COR-L47 (cell line): ENCODE measurements around the gene CSF2RB.
"Not testable (repeated sequence)": the region's sequence is repeated elsewhere in the genome, so short reads cannot be mapped to it uniquely, and the experiment has no call there.

Experiments
- DNase-seq: peaks from one replicate; lab custom pipeline; 2025; lab: John Stamatoyannopoulos, UW

The CSF2RB gene

GRCh38 chr22:36968249-36968964 is 55.0 kb downstream of the CSF2RB start:
- DNase-seq, result no peak

GRCh38 chr22:36971341-36972125 is 58.1 kb downstream of the CSF2RB start:
- DNase-seq, result no peak

GRCh38 chr22:36976606-36977005 is 63.2 kb downstream of the CSF2RB start:
- DNase-seq, result no peak

DNA sequence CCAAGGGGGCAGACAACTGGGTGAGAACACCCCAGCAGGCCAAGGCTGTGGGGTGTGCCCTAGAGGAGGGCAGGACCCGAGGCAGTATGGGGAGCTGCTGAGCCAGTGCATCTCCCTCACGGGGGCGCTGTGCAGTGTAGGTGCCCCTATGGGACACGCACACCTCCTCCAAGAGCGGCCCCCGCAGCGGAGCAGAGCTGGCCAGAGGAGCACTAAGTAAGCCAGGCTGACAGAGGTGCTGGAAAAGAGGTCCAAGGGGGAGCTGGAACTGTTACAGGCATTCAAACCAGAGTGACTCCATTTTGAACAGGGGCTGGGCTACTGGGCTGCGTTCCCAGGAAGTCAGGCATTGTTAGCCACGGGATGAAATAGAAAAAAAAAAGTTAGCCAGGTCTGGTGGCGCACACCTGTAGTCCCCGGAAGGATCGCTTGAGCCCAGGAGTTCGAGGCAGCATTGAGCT is 64.0 kb downstream of the CSF2RB start:
- DNase-seq, result peak; percentile 72

DNA sequence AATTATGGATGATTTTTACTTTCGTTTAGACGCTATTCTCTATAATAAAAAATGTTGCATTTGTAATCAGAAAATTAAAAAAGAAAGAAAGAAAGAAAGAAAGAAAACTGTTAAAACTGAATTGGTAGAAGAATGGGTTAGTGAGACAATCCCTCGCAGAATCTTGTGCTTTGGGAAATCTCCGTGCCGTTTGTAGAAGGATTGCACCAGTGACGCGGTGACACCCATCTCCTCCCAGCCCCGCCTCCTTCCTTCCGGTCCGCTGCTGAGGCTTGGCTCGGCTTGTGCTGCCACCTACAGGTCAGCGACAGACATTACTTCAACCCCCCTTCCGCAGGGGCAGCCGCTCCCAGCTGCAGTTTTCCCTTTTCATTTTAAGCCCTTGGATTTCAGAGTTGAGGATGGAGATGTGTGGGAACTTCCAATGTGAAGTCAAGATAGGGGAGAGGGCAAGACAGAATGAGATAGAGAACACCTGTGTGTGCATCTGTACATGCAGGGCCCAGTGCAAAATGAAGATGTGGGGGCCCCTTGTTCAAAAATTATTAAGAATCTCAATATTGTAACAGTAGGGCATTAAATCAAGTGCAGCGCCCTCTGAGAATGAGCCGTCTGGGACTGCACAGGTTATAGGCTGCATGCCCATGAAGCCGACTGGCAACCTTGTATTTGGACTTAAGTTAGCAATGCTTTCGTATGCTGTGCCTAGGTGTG is 64.7 kb downstream of the CSF2RB start:
- peak; percentile 87 for DNase-seq

DNA sequence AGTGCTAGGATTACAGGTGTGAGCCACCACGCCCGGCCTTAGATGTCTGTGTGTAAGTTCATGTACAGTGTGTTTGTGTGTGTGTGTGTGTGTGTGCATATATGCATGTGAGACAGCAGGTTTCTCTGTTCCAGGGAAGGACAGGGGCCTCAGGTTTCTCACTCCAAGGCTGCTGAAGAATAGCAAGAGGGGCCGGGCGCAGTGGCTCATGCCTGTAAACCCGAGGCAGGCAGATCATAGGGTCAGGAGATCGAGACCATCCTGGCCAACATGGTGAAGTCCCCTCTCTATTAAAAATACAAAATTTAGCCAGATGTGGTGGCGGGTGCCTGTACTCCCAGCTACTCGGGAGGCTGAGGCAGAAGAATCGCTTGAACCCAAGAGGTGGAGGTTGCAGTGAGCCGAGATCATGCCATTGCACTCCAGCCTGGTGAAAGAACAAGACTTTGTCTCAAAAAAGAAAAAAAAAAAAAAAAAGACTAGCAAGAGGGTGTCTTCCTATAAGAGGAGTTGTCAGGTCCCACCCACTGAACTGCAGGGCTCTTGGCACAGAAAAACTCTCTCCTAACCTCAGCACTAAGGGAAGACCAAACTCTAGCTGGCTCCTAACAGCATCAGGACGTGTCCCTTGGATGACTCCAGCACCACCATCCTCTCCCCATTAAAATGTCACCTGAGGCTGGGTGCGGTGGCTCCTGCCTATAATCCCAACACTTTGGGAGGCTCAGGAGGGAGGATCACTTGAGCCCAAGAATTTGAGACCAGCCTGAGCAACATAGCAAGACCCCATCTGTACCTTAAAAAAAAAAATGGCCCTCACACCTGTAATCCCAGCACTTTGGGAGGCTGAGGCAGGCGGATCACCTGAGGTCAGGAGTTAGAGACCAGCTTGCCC is 65.8 kb downstream of the CSF2RB start:
- DNase-seq, result no peak

GRCh38 chr22:36981247-36981775 is 67.9 kb downstream of the CSF2RB start:
- DNase-seq, result no peak

GRCh38 chr22:36982136-36982535 is 68.7 kb downstream of the CSF2RB start:
- DNase-seq, result no peak

GRCh38 chr22:36985211-36985889 is 71.9 kb downstream of the CSF2RB start:
- no peak for DNase-seq

- no peak for DNase-seq
These were observed 72.9 kb downstream of the CSF2RB start for GRCh38 chr22:36986242-36986821.

DNA sequence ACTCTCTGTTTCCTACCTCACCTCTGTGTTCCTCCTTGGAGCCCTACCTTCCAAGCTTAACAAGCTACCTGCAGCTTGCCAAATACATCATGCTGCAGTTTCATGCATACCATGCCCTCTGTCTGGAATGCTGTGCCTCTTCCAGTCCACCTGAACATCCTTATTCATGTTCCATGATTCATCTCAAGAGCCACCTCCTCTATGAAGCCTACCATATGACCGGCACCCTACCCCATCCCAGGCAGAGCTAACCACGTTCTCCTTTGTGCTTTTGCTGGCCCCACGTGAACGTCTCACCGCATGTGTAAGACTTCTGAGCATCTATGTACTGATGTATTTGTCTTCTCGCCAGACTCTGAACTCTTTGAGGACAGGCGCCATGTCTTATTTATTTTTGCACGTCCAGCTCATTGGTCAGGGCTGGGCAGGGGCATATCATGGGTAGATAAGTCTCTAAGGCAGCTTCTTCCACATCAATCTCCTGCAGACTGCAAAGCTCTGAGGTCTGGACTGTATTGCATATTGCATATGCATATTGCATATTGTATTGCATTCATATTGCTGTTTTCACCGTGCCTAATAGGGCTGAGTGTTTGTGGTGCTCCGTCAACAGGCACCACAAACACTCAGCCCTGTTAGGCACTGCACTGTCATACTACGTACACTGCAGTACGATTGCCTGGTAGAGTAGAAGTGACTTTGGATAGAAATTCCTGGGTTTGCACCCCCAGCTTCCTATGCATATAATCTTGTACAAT is 74.8 kb downstream of the CSF2RB start:
- no peak for DNase-seq

- DNase-seq, result not testable (repeated sequence)
These were observed 75.6 kb downstream of the CSF2RB start for GRCh38 chr22:36989012-36989411.
